HepG2 (cell line): Measurements from ENCODE around the gene CFTR. TPM values are rescaled to one million over a fixed set of nuclear protein-coding genes. Genes with fewer than 3 reads are reported as not detected.

Experiments
- ATAC-seq: fragments of 200-7000 bp; cut with Tn5 transposase; 3 replicates; pipeline ENCODE4 v1.9.1; 2020; ENCODE audit warnings: mild to moderate bottlenecking, moderate library complexity
- BruUV-seq: library from RNA; stranded (reverse); fragments of 400-500 nt; replicated peaks from 2 replicates; lab custom pipeline; 2021; lab: Mats Ljungman, UMichigan
- CTCF ChIA-PET: fragments of 300-600 bp; formaldehyde crosslinking; extraction: SDS; loops from one replicate; lab custom pipeline; 2021; ENCODE audit warnings: low total read pairs, inconsistent platforms, low intra/inter-chr PET ratio; lab: Yijun Ruan, JAX
- POLR2A ChIA-PET: fragments of 350-600 bp; sonication (Branson Sonifier 250); formaldehyde crosslinking; loops from one replicate; lab custom pipeline; 2020; ENCODE audit warnings: antibody characterized with exemption, inconsistent platforms; lab: Yijun Ruan, JAX
- DNase-seq: peaks from one replicate; pipeline ENCODE4 v3.0.0-alpha.2; 2015; ENCODE audit warnings: low spot score
- FAIRE-seq: peaks from 3 replicates; lab custom pipeline; 2011; peaks lifted over from hg19 to GRCh38; lab: Jason Lieb, UNC
- H2AFZ ChIP-seq: one replicate; pipeline ENCODE4 v1.6.1; 2011; ENCODE audit warnings: low read length, inconsistent platforms
- H3K27ac ChIP-seq: fragments of 300-600 bp; 3 replicates; pipeline ENCODE4 v1.8.0; 2011; ENCODE audit warnings: mixed run types, mild to moderate bottlenecking, mixed read lengths, low read length, inconsistent platforms; ENCODE audit not compliant: insufficient read depth; ENCODE audit errors: extremely low read length
- H3K27me3 ChIP-seq, 2 experiments: fragments of 200-600 bp in 1 of 2; 2 replicates in 1 of 2; 3 replicates in 1 of 2; pipeline versions ENCODE4 v1.6.0 to v1.8.0; 2011; ENCODE audit warnings: low read length in 2 of 2, mild to moderate bottlenecking in 2 of 2, moderate library complexity in 2 of 2, inconsistent platforms in 1 of 2; ENCODE audit not compliant: insufficient read depth in 2 of 2, control insufficient read depth in 1 of 2
- H3K36me3 ChIP-seq, 2 experiments: fragments of 200-600 bp in 1 of 2; replicated peaks in 1 of 2; 2 replicates in 1 of 2; 3 replicates in 1 of 2; pipeline versions ENCODE4 v1.5.1 to v1.8.0; 2011; ENCODE audit warnings: low read length in 2 of 2, inconsistent platforms in 1 of 2; ENCODE audit not compliant: insufficient read depth in 2 of 2, control insufficient read depth in 1 of 2
- H3K4me1 ChIP-seq: 2 replicates; pipeline ENCODE4 v1.5.1; 2012; ENCODE audit warnings: low read length, inconsistent platforms; ENCODE audit not compliant: insufficient read depth
- H3K4me2 ChIP-seq: 2 replicates; pipeline ENCODE4 v1.6.0; 2011; ENCODE audit warnings: low read depth, low read length, inconsistent platforms
- H3K4me3 ChIP-seq, 3 experiments: fragments of 200-600 bp in 1 of 3; sonication (generic), shearing (Covaris generic) in 1 of 3; replicated peaks in 1 of 3; 2 replicates each; pipeline ENCODE4 v1.5.1; 2011 to 2016; ENCODE audit warnings: low read length in 3 of 3, inconsistent platforms in 2 of 3, low read depth in 2 of 3, mild to moderate bottlenecking in 2 of 3, control low read depth in 1 of 3, mixed read lengths in 1 of 3; ENCODE audit not compliant: insufficient read depth in 1 of 3
- H3K79me2 ChIP-seq: one replicate; pipeline ENCODE4 v1.6.1; 2011; ENCODE audit warnings: low read length, inconsistent platforms; ENCODE audit not compliant: insufficient read depth
- H3K9ac ChIP-seq: 2 replicates; pipeline ENCODE4 v1.6.0; 2011; ENCODE audit warnings: mild to moderate bottlenecking, low read depth, low read length, inconsistent platforms; ENCODE audit not compliant: insufficient read depth
- H3K9me3 ChIP-seq: 2 replicates; pipeline ENCODE4 v1.5.1; 2012; ENCODE audit warnings: mild to moderate bottlenecking, low read length
- H4K20me1 ChIP-seq: 2 replicates; pipeline ENCODE4 v1.6.0; 2011; ENCODE audit warnings: inconsistent platforms, mild to moderate bottlenecking, low read length, moderate library complexity; ENCODE audit not compliant: insufficient read depth
- BHLHE40 ChIP-seq: IDR thresholded peaks from 2 replicates; pipeline ENCODE4 v1.6.1; 2011; ENCODE audit warnings: low read length, improper control_type of control experiment
- KLF6 ChIP-seq: IDR thresholded peaks from 2 replicates; pipeline ENCODE4 v1.8.0; 2016; ENCODE audit warnings: missing biosample characterization, missing genetic modification reagents
- NFE2L1 ChIP-seq: sonication (generic); formaldehyde crosslinking; IDR thresholded peaks from 2 replicates; pipeline ENCODE4 v1.4.0; 2020; ENCODE audit warnings: missing genetic modification reagents, mild to moderate bottlenecking, borderline replicate concordance
- RARA ChIP-seq: IDR thresholded peaks from 2 replicates; pipeline ENCODE4 v1.6.1; 2016; ENCODE audit warnings: missing genetic modification reagents, missing compliant biosample characterization
- TAF1 ChIP-seq: sonication (generic); formaldehyde crosslinking; IDR thresholded peaks from 2 replicates; pipeline ENCODE4 v1.4.0; 2020; ENCODE audit warnings: missing genetic modification reagents
- YEATS2 ChIP-seq: sonication (generic); formaldehyde crosslinking; IDR thresholded peaks from 2 replicates; pipeline ENCODE4 v1.4.0; 2020; ENCODE audit warnings: missing genetic modification reagents, borderline replicate concordance
- ZFP82 ChIP-seq: sonication (generic); formaldehyde crosslinking; IDR thresholded peaks from 2 replicates; pipeline ENCODE4 v1.5.1; 2020; ENCODE audit warnings: mild to moderate bottlenecking, missing genetic modification reagents, borderline replicate concordance
- WGBS: methylation state at CpG from one replicate; pipeline ENCODE4 v1.1.6; 2017; ENCODE audit warnings: low lambda C conversion rate; 5-methylcytosine and 5-hydroxymethylcytosine counted together
- in situ Hi-C: cut with HindIII; loops from 2 replicates; pipeline ENCODE4 v1.10.0; 2017; ENCODE audit warnings: low pct_unique_long_range_greater_than_20kb; ENCODE audit not compliant: extremely low pct_ligation_motif_present
- intact Hi-C: fragments of 100-400 bp; cut with micrococcal nuclease; formaldehyde crosslinking; loops from one replicate; pipeline ENCODE4 v1.10.0; 2022; ENCODE audit not compliant: unreplicated experiment
- polyA plus RNA-seq, 8 experiments: library from polyadenylated mRNA; depleted of rRNA in 3 of 8; stranded (reverse) in 7 of 8; unstranded in 1 of 8; fragments of >200 nt; fragmentation: Illumina TruSeq in 4 of 8; extraction: Trizol in 4 of 8; gene quantifications; 2 replicates each; pipeline versions ENCODE4 v1.2.1 to v1.2.3, GENCODE V29; 2011 to 2016; ENCODE audit warnings: low read depth in 4 of 8, missing spikeins in 1 of 8, mixed read lengths in 1 of 8; ENCODE audit not compliant: insufficient read depth in 1 of 8
- total RNA-seq, 5 experiments: library from RNA; depleted of rRNA; stranded (reverse); fragments of >200 nt; fragmentation: Illumina TruSeq; extraction: Trizol; gene quantifications; 2 replicates each; pipeline ENCODE4 v1.2.3, GENCODE V29; 2016; ENCODE audit warnings: low read depth in 1 of 5
- TF ChIP-seq, protein P1 (sequence below): sonication (generic); formaldehyde crosslinking; IDR thresholded peaks from 2 replicates; pipeline ENCODE4 v1.5.0; 2020; ENCODE audit warnings: missing genetic modification reagents, mild to moderate bottlenecking, borderline replicate concordance
- TF ChIP-seq, protein P2 (sequence below): sonication (generic); formaldehyde crosslinking; IDR thresholded peaks from 2 replicates; pipeline ENCODE4 v1.4.0; 2020; ENCODE audit warnings: missing genetic modification reagents

The CFTR gene
- total and polyA plus RNA-seq, 2 of the 13 experiments (the other 11 are each of a cell fraction or from before 2014, with no cell fraction given): not detected

DNA sequence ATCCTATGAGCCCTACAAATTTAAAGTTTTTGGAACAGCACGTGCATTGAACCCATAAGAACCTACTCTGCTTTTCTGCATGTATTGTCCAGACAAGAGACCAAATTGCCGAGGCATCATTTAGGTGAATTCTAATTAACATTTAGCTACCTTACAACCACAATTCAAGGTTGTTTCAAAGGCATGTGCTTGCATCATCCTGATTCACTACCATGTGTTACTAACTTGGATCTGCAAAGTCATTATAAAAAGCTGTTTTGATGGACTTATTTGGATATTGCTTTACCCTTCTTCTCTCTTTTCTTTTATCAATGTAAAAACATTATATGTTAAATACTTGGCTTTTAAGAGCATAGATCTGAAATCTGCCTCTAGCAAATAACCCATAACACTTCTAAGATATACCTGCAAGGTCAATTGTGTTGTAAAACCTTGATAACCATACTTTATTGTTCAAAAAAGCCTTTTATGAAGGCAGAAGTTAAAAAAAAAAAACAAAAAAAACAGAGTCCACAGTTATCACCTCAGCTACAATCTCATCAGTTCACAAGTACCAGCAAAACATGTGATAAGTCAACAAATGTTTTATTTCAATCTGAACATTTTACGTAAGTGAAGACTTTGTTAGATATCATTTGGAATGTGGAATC is 51.9 kb downstream of the CFTR start:
- intact Hi-C loops (no loop called here), in situ Hi-C loops (no loop called here)
- ChIA-PET POLR2A (no interaction called here), CTCF (no interaction called here)
- Histone ChIP-seq H3K36me3 (no peaks in the 10 kb centered on the region), H3K4me1 (no peaks in the 10 kb centered on the region), H3K4me3 (no peak overlapping the region), H2AFZ (no peak overlapping the region), H4K20me1 (no peaks in the 10 kb centered on the region), H3K9me3 (no peaks in the 10 kb centered on the region), H3K9ac (no peak overlapping the region), H3K27me3 (no peaks in the 10 kb centered on the region), H3K79me2 (no peaks in the 10 kb centered on the region), H3K4me2 (no peak overlapping the region), H3K27ac (no peak overlapping the region)
- ATAC-seq: no peak
- no peak for DNase-seq
- no TSS peak for BruUV-seq
- no peak for TF ChIP-seq KLF6 (CRISPR knock-in tag)
- TF ChIP-seq NFE2L1 (CRISPR knock-in tag): no peak
- TF ChIP-seq ZFP82 (CRISPR knock-in tag): no peak
- TF ChIP-seq, protein P1, sequence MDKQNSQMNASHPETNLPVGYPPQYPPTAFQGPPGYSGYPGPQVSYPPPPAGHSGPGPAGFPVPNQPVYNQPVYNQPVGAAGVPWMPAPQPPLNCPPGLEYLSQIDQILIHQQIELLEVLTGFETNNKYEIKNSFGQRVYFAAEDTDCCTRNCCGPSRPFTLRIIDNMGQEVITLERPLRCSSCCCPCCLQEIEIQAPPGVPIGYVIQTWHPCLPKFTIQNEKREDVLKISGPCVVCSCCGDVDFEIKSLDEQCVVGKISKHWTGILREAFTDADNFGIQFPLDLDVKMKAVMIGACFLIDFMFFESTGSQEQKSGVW (CRISPR knock-in tag): no peak
- no peak for TF ChIP-seq YEATS2 (CRISPR knock-in tag)
- TF ChIP-seq RARA: no peak
- TF ChIP-seq BHLHE40: no peak
- TF ChIP-seq TAF1 (CRISPR knock-in tag): no peak
- TF ChIP-seq, protein P2, sequence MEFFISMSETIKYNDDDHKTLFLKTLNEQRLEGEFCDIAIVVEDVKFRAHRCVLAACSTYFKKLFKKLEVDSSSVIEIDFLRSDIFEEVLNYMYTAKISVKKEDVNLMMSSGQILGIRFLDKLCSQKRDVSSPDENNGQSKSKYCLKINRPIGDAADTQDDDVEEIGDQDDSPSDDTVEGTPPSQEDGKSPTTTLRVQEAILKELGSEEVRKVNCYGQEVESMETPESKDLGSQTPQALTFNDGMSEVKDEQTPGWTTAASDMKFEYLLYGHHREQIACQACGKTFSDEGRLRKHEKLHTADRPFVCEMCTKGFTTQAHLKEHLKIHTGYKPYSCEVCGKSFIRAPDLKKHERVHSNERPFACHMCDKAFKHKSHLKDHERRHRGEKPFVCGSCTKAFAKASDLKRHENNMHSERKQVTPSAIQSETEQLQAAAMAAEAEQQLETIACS: no peak
- FAIRE-seq: no peak
- WGBS: 32% methylated on average over 3 of the region's 3 CpGs
